NCI-H510A (cell line): ENCODE results near the gene TBL1XR1.

ENCODE experiments used
- DNase-seq: peaks from one replicate; lab custom pipeline; 2025; lab: John Stamatoyannopoulos, UW

Gene TBL1XR1

GRCh38 chr3:177107461-177108239 lies 89.6 kb downstream of the TBL1XR1 start:
- no peak for DNase-seq

GRCh38 chr3:177106594-177106993 lies 90.7 kb downstream of the TBL1XR1 start:
- DNase-seq: no peak

- DNase-seq: peak; percentile 19
These were observed 91.1 kb downstream of the TBL1XR1 start for GRCh38 chr3:177106184-177106583.

DNA sequence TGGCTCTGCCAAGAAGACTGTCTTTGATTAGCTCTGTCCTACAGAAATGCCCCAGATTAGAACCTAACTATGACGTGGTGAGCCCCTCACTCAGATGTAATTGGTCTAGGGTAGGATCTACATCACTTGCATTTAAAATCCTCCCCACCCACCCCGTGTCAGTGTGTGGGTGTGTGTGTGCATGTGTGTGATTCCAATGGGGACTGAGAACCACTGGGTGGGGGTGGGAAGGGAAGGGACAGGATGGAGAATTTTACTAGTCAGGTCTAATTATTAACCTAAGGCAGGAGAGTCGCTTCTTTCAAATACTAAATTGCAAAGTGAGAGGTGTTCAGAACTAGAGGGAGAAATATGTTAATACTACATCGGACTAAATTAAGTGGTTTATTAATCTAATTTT lies 91.7 kb downstream of the TBL1XR1 start:
- DNase-seq: no peak

- DNase-seq: no peak
These were observed 92.8 kb downstream of the TBL1XR1 start for GRCh38 chr3:177104299-177104992.

- no peak for DNase-seq
These were observed 94.7 kb downstream of the TBL1XR1 start for GRCh38 chr3:177102553-177102952.

DNA sequence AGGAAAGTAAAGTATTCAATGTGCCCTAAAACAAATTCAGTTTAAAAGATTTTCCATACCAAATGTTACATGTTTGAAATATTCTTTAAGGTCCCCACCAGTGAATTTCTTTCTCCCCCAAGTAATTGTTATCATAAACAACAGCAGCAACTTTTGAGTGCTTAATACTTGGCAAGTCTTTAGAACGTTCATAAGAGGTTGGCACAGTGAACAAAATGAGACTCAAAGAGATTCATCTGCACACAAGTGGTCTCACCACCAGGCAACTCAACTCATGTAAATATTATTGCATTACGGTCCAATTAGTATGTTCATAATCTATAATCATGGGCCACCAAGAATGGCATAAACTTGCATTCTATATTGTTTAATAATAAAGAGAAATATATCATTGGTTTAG lies 98.7 kb downstream of the TBL1XR1 start:
- DNase-seq: no peak

DNA sequence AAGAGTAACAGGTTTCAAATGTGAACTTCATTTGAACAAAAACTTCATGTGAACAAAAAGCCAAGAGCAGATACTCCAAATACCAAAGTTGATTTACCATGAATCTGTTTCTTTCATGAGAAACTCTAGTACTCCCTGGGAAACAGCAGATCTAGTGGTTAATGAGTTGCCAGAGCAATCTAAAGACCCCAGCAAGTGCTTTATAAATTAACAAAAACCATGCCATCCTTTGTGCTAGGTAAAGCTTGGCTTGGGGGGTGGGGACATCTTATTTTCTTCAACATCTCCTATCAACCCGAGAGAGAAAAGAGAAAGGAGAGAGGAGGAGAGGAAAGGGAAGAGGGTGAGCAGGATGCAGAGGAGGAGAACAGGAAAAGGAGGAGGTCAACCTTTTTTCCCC lies 100.7 kb downstream of the TBL1XR1 start:
- no peak for DNase-seq

DNA sequence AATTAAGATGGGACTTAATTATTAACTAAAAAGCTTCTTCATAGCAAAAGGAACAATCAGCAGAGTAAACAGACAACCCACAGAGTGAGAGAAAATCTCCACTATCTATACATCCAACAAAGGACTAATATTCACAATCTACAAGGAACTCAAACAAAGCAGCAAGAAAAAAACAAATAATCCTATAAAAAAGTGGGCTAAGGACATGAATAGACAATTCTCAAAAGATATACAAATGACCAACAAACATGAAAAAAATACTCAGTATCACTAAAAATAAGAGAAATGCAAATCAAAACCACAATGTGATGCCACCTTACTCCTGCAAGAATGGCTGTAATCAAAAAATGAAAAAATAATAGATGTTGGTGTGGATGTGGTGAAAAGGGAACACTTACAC lies 103.3 kb downstream of the TBL1XR1 start:
- no peak for DNase-seq

GRCh38 chr3:177089901-177090300 lies 107.4 kb downstream of the TBL1XR1 start:
- DNase-seq: no peak

GRCh38 chr3:177089110-177089509 lies 108.2 kb downstream of the TBL1XR1 start:
- DNase-seq: no peak

GRCh38 chr3:177085794-177086193 lies 111.5 kb downstream of the TBL1XR1 start:
- no peak for DNase-seq

- DNase-seq: no peak
These were observed 112.7 kb downstream of the TBL1XR1 start for GRCh38 chr3:177084616-177085015.

DNA sequence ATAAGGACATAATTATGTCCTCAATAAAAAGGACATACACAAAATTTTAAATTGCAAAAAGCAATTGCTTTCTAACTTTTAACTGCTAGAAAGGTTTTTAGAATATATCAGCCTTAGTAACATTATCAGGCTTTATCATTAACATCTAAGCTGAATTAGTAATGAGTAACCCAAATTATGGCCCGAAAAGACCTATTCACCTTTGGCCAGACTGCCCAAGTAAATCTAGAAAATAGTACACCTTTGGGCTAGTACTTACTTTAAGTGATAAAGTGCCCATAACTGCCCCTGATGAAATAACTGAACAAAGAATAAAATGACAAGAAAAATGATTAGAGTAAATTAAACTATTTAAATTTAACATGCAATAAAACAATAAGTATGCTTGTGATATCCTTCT lies 117.2 kb downstream of the TBL1XR1 start:
- DNase-seq: no peak

DNA sequence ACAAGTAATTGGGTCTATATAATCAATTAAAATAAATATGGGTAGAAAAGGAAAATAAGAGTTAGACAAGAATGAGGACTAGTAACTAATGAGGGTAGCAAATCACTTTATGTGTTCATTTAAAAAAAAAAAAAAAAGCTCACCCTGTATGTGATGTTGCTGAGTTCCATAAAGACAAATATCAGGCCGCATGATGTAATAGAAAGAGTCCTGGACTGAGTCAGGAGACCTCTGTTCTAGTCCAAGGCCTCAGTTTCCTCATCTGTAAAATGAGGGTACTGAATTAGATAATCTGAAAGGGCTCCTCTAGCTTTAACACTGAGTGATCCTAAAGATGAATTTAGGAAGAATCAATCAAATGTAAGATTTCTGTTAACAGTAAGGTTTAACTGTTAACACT lies 117.6 kb downstream of the TBL1XR1 start:
- no peak for DNase-seq

DNA sequence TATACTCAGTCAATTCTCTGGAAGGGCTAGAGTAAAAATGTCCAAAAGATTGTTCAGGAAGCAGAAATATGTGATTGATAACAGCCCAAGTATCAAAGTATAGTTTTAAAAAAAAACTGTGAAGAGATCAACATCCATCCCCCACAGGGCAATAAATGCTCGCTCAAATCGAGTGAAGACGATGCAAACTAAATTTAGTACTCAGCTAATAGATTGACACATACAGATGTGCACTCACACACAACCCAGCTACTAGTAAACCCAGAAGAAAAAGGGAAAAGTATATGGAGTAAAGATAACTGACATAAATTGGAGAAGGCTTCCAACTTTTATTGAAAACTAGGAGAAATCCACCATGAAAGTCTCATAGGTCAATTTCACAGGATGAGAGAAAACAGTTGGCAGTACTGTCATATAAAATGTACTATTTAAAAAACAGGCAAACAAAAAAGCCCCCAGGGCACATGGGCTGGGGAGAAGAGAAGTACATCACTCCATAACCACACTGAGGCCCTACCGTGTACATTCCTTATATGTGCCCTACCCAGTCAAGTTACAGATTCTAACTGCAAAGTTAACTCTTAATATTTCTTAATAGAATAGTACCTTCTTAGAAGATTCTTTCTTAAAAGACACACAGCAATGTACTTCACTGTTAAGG lies 125.7 kb downstream of the TBL1XR1 start:
- DNase-seq: no peak

GRCh38 chr3:177069514-177070329 lies 127.6 kb downstream of the TBL1XR1 start:
- no peak for DNase-seq

- DNase-seq: no peak
These were observed 128.3 kb downstream of the TBL1XR1 start for GRCh38 chr3:177068967-177069366.

GRCh38 chr3:177066068-177066467 lies 131.2 kb downstream of the TBL1XR1 start:
- no peak for DNase-seq

DNA sequence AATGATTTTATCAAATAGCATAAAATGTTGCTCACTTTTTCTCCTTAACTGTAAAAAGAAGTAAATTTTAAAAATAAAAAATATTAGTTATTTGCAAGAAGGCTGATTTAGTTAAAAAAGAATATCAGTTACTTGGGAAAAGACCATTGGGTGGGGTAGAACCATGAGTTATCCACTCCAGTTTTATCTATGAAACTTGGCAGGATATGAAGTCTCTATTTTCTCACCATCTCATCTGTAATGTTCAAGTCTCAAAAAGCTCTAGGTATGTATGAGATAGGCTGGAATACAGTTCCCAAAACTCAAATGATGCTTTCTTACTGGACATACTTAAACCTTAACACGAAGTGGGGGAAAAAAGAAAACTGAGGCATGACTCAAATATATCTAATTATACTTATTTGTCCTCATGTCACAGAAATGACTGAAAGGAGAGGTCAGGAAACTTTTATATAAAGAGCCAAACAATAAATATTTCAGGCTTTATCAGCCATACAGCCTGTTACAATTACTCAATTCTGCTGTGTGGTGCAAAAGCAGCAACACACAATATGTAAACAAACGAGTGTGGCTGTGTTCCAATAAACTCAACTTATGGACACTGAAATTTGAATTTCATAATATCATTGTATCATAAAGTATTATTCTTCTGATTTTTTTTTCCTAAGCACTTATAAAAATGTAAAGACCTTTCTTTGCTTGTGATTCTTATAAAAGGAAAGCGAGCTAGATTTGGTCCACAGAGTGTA lies 131.8 kb downstream of the TBL1XR1 start:
- DNase-seq: no peak

DNA sequence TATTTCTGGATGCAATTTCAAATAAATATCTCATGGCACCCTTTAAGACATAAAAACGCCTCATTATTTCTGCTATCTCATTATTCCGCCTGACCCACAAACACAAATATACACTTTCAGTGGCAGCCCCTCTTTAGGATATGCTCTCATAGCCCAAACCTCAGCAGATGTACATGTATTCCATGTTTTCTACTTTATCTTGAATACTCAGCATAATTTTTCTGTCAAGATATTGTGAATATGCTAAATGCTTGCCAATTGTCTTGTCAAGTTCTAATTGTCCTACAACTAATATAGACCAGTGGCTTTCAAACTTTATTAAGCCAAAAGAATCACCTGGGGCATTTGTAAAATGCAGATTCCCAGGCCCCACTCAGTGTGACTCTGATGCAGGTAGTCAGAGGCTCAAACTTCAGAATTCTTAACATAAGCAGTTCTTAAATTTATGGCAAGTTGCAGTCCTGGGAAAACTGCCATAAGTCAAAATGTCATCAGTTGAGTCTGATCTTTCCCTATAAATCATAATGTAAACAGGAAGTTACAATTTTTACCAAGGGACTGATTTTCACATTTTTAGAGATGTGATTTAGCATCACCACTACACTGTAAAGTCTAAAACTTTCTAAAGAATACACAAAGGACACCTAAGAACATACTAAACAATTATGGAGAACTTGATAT lies 135.1 kb downstream of the TBL1XR1 start:
- DNase-seq: no peak
